CD4-positive, alpha-beta T cell treated with Interleukin-17A for 4 hours (primary cell): ENCODE results near the gene PPP2R2B.

ENCODE experiments used
- DNase-seq: peaks from one replicate; pipeline ENCODE4 v3.0.0-alpha.2; 2020; ENCODE audit warnings: mixed read lengths

The PPP2R2B gene

DNA sequence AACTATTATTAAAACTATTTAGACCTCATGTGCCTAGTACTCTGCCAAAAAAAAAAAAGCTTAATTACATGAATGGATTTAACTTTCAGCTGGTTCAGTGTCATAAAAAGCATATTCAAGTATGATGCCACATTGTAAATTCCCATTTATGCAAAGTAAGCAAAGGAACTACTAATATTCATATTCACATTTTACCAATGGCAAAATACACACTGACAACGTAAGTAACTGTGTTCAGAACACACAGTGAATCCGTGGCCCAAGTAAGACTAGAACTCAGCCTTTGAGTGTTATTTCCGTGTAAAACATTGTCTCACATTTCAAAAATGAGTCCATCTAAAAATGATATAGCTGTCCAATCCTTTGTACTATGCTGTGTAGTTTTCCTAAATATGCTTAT lies 56.8 kb downstream of the PPP2R2B start:
- no peak for DNase-seq

DNA sequence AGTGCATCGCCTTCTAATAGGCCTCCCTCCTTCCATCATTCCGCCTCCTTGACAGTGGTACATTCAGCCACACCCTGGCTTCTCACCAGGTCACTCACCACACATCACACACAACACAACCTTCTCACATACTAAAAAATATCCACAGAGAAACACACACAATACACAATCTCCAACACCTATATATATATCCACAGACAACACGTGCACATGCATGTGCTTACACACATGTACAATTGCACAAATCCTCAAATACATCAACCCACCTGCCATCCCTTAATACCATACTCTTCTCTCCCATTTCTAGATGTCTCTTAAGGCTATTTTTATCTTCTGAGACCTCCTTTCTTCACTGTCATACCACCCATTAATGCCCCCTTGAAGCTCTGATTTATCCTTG lies 57.6 kb downstream of the PPP2R2B start:
- no peak for DNase-seq

DNA sequence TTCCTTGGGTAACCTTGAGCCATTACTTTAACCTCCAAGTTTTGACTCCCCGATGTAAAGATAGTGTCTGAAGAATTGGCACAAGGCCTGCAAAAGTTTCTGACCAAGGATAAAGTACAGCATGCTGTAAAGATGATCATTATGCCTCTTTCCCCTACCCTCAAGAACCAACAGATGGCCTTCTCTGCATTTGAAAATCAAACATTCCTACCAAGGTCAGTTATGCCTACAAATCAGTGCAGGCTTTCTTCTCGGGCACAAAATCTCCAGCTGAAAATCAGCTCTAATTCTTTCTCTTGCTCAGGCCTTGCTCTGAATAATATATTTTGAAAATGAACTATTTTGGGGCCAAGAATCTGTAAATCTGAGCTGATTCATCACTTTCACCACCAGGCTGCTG lies 59.7 kb downstream of the PPP2R2B start:
- DNase-seq: no peak

DNA sequence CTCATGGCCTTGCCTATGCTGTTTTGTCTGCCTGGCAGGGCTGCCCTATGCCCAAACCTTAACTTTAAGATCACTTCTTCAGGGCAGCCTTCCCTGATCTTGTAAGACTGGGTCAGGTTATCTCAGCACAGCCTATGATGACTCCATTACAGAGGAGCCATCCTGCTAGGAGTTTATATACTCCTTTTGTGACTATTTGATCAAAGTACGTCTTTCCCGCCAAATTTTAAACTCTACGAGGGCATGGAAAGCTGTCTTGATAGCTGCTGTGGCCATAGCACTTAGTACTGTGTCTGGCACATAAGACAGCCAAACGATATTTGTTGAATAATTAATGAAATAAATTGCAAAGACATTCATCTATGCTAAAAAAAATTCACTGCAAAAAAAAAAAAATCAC lies 60.6 kb downstream of the PPP2R2B start:
- DNase-seq: no peak

DNA sequence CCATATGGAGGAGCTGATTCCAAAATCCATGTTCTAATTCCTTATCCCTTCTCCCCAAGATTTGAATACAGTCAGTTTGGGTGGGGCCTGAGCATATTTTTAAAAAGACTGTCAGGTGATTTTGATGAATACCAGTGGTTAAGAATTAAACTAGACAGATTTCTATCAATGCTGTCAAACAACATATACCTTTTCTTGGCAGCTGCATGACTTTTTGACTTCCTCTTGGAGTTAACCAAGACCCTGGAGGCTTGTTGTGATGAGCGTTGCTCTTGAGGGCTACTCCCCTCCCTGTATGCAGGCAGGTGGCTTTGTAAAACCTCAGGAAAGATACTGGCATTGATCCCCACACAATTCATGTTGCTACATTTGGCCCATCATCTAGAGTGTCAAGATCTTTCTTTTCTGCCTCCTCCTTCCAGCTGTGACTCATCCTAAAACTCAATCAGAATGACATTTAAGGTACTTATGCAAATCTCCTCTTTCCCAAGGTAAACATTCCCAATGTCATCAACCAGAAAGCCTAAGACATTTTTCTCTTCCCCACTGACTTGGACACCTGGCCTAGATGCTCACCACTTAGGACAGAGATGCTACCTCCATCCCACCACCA lies 61.7 kb downstream of the PPP2R2B start:
- DNase-seq: no peak

DNA sequence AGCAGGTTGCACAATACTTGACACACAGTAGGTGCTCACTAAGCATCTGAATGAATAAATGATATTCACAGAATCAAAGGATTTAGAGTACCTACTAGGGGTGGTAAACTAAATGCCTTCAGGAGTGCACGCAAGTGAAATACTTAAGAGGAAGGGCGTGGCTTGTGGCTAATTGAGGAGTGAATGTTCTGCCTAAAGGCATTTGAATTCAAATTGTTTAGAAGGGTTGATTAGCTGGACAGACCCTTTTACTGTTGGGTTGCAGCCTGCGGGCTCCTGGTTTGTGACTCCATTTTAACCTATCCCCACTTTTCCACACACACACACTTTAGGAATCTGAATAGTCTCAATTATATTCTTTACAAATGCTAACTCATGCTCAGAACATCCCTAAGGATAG lies 63.1 kb downstream of the PPP2R2B start:
- DNase-seq: no peak

DNA sequence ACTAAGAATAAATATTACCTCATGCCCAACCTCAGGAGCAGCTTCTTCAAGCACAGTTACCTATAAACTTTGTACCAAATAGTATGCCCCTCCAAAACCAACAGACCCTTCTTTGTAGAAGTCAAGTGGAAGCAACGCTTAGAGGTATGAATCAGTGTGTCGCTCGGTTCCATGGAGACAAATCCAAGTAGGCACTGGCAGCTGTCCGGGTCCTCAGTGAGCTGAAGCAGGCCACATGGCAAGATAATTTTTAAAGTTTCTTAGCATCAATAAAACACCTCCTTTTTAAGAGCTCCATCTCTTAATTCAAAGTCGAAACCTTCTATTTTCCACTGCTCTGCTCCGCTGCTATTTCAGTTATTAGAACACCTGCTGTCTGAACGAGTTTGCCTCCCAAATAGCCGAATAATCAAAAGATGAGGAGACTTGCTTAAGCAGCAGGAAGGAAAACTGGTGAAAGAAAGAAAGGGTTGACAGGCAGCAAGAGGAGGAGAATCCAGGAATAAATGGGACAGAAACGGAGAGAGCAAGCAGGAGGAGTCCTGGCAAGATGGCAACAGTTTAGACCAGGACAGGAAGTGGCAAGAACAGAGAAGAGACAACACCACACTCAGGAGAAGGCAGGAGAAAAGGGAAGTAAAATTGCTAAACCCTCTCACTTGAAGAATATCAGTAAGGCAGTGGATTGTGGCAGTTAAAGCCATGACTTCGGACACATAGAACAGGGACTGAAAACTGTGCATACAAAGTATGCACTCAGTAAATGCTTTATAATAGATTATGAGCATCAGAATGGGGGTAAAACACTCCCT lies 65.0 kb downstream of the PPP2R2B start:
- no peak for DNase-seq

DNA sequence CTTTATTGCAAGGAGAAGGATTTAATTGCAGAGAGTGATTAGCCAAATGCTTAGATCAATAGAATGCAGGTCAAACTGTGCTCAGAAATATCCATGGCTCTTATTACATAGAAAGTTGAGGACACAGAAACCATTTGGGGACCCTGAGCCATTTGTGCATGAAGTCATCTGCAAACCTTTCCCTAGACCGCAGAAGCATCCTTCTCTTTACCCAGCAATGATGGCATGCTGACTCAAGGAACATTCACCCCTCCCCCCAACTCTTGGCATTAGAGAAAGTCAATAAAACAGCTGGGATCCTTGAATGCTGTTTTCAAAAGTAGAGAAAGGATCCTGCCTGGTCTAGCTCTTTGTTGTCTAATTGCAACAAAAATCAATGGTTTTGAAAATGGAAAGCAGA lies 73.5 kb downstream of the PPP2R2B start:
- DNase-seq: no peak

DNA sequence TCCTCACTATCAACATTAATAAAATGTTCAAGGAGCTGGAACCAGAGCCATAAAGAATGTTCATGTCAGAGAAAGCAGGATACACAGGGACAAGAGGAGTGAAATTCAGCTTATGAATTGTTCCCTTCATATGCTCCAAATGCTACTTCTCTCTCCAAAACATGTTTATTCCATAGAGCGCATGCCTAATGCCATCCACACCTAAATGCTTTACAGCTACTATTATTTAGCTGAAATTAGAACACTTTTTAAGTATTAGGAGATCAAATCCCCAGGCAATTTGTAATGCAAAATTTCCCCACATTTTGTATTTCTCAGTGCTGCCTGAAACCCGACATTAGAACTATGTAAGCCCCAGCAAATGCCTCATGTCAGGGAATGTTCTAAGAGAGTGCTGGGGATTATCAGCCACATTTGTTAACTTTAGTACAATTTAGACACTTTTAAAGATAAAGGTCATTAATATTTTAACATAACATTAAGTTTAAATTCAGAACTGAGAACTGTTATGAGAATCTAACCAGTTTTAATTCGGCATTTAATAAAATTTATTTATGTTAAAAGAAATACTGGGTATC lies 75.5 kb downstream of the PPP2R2B start:
- DNase-seq: no peak

DNA sequence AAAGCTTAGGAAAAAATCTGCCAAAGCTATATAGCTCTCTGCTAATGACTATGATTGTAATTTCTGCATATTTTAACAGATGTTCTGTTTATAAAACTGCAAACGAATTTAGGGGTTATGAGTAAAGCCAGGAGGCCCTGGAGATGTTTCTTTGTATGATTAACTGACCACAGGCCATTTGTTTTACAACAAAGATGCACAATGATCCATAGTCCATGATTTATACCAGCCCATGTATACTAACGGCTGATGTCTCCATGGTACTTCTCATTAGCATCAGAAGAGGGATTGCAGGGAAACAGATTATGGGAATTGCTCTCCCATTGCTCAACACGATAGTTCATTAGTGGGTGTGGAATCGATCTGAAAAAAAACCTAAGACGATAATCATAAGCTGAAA lies 78.9 kb downstream of the PPP2R2B start:
- no peak for DNase-seq

DNA sequence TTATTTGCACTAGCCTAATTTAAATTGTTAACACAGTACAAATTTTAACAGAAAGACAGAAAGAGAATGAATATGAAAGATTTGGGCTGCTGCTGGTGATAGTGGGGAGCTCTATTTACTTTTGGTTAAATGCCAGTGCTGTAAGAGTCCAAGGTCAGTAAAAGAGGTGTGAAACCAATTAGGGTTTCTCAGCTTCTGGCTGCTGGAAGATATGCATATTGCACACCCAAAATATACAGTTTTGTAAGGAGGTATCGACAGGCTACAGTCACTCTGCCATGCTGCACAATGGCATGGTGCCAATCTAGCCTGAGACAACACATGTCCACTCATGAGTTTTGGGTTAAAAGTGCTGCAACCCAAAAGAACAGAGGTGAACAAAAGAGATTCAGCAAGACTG lies 79.3 kb downstream of the PPP2R2B start:
- no peak for DNase-seq

DNA sequence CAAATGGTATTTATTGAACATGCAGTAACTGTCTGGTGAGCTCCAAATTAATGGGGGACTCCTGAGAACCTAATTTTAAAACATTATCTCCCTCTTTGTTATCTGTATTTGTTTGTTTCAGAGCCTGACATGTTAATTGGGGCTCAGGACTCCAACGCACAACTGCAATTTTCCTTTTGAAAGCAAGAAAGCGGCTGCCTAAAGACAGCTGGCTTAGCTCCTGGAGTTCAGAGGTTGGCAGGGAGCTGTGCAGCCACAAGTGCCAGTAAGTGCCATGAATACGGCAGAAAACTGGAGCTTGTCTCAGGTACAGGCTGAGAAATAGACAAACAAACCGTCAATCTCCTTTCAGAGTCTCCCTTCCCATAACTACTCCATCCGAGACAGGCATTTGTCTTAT lies 80.9 kb downstream of the PPP2R2B start:
- no peak for DNase-seq

DNA sequence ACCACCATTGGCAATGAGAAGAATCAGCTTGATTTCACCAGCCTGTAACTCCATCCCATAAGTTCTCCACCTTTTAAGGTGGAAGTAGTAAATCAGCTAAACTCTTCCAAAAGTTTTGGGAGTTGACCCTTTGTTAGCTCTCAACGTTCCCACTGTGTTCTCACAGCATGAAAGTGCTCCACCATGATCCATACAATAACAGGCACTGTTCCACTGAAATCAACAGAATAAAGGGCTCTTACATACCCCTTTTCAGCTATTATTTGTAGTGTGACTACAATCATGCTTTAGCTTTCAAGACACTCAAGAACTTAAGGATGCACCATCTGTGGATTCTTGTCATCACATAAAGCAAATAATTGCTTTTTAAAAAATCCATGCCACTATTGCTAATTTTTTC lies 81.6 kb downstream of the PPP2R2B start:
- DNase-seq: no peak

DNA sequence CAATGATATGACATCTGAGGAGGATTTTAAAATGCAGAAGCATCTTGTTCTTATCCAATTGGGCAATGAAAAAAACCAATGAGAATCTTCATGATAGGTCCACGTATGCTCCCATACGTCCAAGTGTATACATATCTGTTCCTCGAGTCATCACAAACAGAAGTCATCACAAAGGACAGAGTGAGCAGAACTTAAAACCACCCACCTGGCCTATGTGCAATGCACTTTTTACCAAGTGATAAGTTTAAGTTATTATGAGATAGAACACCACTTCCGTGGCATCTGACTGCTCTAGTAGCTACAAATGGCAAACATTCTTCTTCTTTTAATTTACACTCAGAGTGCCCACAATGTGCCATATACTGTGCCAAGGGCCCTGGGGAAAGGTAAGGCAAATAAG lies 82.4 kb downstream of the PPP2R2B start:
- DNase-seq: no peak

DNA sequence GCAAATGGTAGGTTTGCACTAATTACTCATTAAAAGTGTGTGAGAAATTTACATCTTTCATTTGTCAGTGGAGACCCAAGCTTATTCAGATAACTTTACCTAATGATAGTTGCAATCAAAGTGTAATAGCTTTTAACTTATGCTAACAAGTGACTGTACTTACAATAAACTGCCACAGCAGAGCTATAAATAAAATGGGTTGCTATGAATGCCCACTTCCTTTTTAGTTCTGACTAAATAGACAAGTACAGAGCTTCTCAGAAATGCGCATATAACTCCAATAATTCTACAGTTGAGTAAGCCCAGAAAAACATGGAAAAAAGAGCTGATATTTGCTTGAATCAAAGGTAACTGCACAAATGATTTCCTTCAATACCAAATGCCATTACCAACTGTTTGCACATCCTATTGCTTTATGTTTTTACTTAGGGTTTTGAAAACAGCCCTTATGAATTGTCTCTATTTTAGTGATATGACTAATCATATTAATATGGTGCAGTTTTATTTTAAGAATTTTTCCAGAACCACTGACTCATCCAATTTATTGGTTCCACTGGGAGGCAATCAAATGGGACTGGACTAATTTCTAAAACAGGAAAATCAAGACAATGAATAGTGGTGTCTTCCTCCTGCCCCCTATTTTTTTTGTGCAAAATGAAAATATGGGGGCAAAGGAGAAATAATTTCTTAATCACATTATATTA lies 84.1 kb downstream of the PPP2R2B start:
- DNase-seq: no peak

DNA sequence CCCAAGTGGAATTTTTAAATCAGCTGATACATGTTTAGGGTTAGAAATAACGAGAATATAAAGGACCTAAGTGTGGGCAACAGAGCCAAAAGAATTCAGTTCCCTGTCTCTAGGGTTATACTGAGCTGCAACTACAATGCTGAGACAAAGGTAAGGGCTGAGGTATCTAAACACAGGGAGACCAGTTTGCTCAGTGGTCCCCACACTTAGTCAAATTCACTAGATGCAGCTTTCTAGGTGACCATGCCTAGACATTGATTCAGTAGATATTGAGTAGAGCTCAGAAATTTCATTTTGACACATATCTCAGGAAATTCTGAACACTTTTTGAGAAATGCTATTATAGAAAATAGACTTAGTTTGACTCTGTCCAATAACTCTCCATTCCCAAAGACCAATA lies 84.8 kb downstream of the PPP2R2B start:
- no peak for DNase-seq

DNA sequence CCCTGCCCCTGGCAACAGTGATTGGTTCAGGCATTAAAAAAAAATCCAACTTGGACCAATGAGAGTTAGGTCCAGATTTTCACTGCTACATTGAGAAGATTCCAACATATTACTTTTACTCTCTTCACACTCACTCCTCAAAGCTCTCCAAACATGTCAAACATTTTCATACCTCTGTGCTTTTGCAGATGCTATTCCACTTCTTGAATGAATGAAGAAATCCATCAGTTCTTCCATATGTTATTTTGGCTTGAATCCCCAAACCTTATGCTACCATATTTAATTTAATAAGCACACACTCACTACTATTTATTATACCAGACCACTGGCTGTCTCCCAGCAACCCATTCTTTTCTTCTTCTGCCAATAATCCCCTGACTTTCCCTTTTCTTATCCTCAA lies 87.1 kb downstream of the PPP2R2B start:
- DNase-seq: no peak

DNA sequence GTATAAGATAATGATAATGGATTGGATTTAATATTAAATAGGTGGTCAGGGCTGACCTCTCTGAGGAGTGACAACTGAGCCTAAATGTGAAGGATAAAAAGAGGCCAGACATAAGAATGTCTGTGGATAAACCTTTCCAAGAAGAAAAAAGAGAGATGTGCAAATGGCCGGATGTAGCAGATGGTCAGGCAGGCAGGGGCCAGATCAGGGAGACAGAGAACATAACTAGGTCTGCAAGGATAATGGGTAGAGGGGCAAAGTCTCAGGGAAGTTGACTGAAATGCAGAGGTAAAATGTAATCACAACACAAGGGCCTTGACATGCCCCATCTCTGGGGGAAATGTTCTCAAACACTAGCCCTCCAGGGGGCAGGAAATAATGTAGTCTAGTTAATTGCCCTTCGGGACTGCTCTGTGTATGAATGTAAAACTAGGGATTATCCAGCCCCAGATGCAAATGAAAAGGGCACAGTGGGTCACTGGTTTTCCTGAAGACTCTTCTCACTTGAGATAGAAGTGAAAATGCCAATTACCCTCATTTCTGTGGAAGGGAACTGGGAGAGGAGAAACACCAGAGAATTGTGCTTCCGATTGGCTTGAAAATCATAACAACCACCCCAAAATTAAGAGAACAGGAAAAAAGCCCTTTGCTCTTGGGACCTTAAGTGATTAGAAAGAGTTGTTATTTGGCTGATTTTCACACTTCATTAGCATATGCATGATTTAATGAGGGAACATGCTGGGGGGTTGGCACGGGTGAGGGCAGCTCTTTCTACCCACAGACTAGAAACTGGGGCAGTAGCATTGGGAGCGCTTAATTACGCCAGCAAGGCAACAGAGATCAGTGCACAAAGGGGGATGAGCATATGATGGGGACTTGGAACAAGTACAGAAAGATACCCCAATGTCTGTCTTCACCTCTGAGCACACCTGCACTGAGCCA lies 88.6 kb downstream of the PPP2R2B start:
- DNase-seq: no peak

DNA sequence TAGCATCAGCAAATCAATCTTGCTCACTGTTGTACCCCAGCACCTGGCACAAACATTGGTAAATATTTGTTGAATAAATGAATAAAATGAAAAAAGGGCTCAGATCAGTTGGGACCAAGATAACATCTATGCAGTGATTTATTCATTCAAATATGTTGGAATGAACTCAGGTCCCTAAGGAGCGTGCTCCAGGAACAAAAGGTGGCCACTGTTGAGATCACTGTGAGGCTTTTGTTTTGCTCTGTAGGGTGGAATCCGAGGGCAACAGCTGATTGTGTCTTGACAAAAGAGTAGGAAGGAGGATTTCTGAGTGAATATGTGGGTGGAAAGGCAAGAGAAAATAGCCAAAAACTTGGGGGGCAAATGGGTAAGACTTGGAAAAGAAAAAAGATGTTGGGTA lies 89.7 kb downstream of the PPP2R2B start:
- no peak for DNase-seq

DNA sequence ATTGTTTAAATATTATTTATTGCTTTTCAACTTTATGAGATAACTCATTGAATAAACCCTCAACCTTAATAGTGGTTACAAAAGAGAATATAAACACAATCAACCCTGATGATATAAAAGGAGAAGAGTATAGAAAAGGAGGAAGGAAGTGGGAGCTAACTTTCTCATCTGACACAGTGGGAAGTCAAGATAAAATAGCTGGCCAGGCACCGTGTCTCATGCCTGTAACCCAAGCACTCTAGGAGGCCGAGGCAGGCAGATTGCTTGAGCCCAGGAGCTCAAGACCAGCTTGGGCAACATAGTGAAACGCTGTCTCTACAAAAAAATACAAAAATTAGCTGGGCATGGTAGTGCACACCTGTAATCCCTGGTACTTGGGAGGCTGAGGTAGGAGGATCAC lies 93.5 kb downstream of the PPP2R2B start:
- DNase-seq: no peak

DNA sequence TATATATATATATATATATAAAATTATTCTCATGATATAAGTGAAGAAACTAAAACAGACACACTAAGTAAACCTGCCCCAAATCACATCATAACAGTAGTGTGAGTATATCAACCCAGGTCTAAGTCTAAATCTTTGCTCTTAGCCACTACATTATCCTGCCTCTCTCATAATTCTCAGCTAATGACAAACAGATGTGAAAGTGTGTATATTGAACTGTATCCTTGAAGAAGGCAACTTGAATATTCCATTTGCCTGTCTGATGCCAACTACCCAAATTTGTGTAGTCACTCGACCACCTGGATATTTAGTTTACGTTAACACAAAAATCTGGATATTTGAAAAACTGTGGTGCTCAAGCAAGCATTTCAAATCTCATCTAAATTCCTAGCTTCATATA lies 97.4 kb downstream of the PPP2R2B start:
- no peak for DNase-seq

DNA sequence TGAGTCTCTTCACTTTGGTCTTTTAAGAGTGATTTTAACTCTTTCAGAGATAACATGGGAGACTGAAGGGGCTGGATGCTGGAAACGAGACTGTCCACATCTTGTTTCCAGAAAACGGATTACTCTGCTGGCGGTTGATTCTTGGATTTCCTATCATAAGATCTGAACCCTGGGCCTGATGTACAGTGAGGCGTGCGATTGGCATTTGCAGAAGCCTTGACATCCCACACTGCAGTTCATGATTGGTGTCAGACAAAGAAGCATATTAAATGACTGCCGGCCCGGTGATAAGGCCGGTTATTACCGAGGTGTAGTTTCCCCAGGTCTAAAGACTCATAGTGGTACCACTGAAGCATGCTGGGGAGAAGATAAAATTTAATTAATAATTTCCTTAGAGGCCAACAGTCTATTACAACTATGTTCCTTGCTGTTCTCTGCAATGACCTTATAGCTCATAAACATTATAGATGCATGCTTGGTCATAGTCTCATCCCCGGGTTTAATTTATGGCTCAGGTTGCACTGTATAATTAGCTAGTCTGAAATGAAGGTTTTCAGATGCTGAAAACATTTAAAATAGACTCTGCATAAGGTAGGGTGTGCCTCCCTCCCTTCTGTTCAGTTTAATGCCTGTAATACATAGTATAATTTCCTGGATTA lies 99.2 kb downstream of the PPP2R2B start:
- no peak for DNase-seq
